Keratinocyte (primary cell): ENCODE data around the gene ALDH1A3.

ENCODE experiments used
- CTCF ChIP-seq, 3 experiments: IDR thresholded peaks in 1 of 3; conservative IDR thresholded peaks in 1 of 3; optimal IDR thresholded peaks in 1 of 3; 2 replicates in 2 of 3; 3 replicates in 1 of 3; pipeline versions ENCODE3 to v1.5.1; 2011; ENCODE audit warnings: low read length in 3 of 3, mild to moderate bottlenecking in 3 of 3, moderate library complexity in 2 of 3, control low read depth in 1 of 3, inconsistent platforms in 1 of 3; ENCODE audit not compliant: insufficient read depth in 2 of 3; ENCODE audit errors: extremely low read depth in 1 of 3
- EZH2 ChIP-seq: IDR thresholded peaks from one replicate; pipeline ENCODE4 v1.6.1; 2012; ENCODE audit warnings: inconsistent platforms, mild to moderate bottlenecking, low read length, moderate library complexity

GRCh38 chr15:100923076-100923475, 43.4 kb downstream of the ALDH1A3 start:
- TF ChIP-seq CTCF (optimal IDR thresholded peaks at IDR 0.05 in 1 of 3, IDR thresholded peaks at IDR 0.05 in 1 of 3, conservative IDR thresholded peaks at IDR 0.05 in 1 of 3; ENCODE audit: extremely low read depth in 1 of 3, insufficient read depth in 2 of 3, low read length in 3 of 3) (no peak), EZH2 (no peak)
